GDM1 (cell line): ENCODE data around the gene NTN3.
A peak's percentile ranks its signal among the peaks of the same experiment; 100 is the strongest.
"Not testable (repeated sequence)": the region's sequence is repeated elsewhere in the genome, so short reads cannot be mapped to it uniquely, and the experiment has no call there.

Source experiments
- DNase-seq: peaks from one replicate; lab custom pipeline; 2025; lab: John Stamatoyannopoulos, UW

NTN3 gene

GRCh38 chr16:2471016-2471652, at the start of gene NTN3:
Gene NTN3, plus strand, starts transcription at chr16:2471297. Its CDS starts 405 bp downstream, at chr16:2471702.
- no peak for DNase-seq

GRCh38 chr16:2422123-2422867, 48.8 kb upstream of the NTN3 start:
- no peak for DNase-seq

GRCh38 chr16:2424061-2425007, 46.8 kb upstream of the NTN3 start:
- DNase-seq: no peak

DNA sequence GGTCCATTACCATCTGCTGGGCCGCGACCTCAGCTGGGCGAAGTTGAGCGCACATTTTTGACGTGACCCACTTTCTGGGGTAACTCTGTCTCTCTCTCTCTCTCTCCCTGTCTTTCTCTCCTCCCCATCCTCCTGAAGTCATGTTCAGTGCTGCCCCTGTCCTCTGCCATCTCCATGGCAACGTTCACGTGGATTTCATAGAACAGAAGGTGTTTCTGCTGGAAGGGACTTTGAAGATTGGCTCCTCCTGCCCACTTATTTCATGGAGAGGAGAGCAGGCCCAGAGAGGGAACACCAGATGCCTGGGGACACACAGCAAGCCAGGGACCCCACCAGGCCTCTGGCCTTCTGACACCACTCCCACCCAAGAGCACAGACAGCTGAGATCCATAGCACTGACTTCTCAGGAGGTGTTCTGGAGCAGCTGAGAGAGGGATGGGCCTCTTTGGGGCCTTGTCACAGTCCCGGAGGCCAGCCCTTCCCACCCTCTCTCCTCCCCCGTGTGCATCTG, 46.0 kb upstream of the NTN3 start:
- no peak for DNase-seq

- DNase-seq: no peak
Observed at GRCh38 chr16:2425825-2426430, 45.2 kb upstream of the NTN3 start.

DNA sequence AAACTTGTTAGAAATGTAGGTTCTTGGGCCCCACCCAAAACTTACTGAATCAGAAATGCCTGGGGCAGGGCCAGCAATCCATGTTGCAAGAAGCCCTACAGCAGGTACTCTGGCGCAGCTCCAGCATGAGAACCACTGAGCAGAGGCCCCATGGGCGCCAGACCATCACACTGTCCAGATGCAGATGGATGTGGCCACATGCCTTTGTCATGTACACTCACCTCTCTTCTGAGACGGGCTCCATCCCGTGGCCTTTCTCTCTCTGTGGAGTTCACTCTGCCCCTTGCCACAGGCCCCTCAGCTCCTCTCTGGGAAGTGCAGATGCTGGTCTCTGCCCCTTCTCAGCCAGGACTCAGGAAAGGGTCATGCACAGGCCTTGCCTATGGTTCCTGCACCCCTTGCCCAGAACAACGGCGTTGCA, 44.1 kb upstream of the NTN3 start:
- DNase-seq: no peak

DNA sequence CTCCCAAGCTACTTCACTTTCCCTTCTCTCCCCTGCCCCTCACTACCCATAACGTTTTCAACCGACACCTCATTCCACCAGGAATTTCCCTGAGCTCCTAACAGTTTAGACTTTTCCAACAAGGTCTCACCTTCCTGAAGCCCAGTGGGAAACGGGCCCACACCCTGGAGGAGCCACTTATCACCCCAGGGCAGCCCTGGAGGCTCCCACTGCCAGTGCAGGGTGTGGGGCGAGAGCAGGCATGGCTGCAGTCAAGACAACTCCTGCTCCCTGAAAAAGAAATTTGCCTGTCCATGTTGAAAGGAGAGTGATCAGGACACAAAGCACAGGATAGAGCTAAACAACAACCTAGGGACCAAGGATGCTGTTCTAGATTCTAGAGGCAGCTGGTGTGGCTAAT, 43.6 kb upstream of the NTN3 start:
- no peak for DNase-seq

- DNase-seq: no peak
Observed at GRCh38 chr16:2428051-2428783, 42.9 kb upstream of the NTN3 start.

DNA sequence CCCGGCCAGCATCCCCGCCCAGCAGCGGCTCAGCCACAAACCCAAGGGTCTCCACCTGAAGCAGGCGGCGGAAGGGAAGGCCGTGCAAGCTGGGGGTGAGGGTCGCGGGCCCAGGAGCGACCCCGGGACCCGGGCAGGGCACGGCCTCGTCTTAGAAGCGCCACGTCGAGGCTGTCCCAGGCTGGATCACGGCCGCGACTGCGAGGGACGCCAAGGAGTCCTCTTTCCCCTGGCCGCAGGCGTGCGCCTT, 42.4 kb upstream of the NTN3 start:
- DNase-seq: no peak

- DNase-seq: peak; percentile 94
Observed at GRCh38 chr16:2429034-2429770, 41.9 kb upstream of the NTN3 start, which contains the start of gene CCNF. Gene CCNF, plus strand, starts transcription at chr16:2429447. Its CDS starts 35 bp downstream, at chr16:2429482.

DNA sequence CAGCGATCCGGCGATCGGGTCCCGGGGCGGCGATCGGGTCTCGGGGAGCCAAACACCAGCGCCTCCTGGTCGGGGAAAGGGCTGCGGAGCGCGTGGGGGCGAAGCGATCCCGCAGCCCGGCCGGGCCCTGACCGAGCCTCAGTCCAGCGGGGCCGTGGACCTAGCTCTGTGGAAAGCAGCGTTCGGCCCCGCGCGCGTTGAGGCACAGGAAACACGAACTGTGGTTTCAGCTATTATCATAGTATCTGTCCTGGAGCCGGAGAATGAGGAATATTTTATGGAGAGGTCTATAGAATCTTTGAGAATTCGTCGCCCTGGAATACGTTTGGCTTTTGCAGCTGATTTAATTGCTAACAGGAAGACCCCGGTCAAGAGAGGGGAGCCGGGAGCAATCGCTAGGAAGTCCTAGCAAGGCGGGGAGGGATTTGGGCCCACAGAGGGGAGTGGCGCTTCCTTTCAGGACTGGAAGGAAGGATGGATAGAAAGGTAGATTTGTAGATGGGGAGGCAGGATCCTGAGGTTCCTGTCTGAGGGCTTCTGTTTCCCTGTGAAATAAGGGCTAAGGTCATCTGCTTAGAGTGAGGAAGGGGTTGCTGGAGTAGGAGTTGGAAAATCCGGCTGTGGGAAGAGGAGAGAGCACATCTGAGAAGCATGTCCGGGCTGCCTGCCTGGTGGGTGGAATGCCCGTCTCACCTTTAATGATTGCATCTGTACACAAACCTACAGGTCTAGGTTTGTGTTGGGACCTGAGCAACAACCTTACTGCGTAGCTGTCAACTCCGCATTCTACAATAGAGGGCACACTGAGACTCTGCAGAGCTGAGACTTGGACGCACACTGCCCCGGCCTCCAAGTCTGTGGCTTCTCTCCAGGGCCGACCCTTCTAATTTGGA, 41.1 kb upstream of the NTN3 start:
- DNase-seq: peak; percentile 7

- no peak for DNase-seq
Observed at GRCh38 chr16:2432286-2432685, 38.8 kb upstream of the NTN3 start.

DNA sequence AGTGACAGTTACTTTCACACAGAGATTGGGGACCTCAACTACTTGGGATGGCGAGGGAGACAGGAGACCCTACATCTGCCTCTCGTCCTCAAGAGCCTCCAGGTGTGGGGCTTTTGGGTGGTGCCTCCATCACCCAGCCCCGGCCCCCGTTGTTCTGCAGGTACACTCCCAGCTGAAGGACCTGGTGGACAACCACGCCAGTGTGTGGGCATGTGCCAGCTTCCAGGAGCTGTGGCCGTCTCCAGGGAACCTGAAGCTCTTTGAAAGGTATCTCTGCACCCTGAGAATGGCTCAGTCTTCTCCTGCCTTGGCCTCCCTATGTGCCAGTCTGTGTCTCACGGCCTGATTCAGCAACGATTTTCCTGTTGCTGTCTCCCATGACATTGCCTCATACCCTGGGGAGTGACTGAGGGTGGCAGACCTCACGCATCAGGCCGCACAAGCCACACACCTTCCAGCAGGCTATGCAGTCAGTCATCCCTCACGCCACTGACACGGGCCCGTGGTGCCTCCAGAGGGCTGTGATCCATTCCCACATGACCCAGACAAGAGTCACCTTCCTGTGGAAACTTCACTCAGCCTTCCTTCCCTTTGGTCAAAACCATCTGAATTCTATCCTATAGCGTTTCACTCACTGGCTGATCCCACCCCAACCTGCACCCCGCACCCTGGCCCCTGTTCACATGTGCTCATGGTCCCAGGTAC, 38.1 kb upstream of the NTN3 start:
- no peak for DNase-seq

- not testable (repeated sequence) for DNase-seq
Observed at GRCh38 chr16:2435236-2435635, 35.9 kb upstream of the NTN3 start.

DNA sequence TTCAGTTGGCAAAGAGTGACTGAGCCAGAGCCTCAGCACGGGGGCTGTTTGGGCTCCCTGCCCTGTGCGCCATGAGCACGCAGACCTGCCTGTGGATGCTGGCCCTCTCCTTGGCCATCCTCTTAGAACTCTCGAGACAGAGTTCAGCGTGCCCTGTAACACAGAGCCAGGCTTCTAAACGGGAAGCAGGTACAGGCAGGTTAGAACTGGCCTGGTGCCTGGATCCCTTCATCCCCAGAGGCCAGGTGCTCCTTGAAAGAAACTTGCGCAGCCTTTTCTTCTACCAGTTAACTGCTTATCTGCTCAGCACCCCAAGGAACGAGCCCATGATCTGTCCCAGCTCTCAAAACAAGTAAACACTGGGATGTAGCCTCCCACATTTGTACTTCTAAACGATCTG, 35.0 kb upstream of the NTN3 start:
- DNase-seq: no peak

GRCh38 chr16:2437032-2437790, 33.9 kb upstream of the NTN3 start:
- DNase-seq: no peak

- no peak for DNase-seq
Observed at GRCh38 chr16:2438121-2438520, 33.0 kb upstream of the NTN3 start.

- no peak for DNase-seq
Observed at GRCh38 chr16:2439598-2439997, 31.5 kb upstream of the NTN3 start.
